ENCODE results near the gene MINDY1.

Gene MINDY1

GRCh38 chr1:151010346-151010726 lies 3.6 kb upstream of the MINDY1 start:
- Histone ChIP-seq H2AFZ (ENCODE audit: low read length) (no peak overlapping the region), H3K79me2 (ENCODE audit: low read length) (peaks cover 21% of the 10 kb centered on the region; the same call in 1 of the 2 replicates), H3F3A (ENCODE audit: insufficient read depth, low read length) (peaks cover 21% of the 10 kb centered on the region), H4K20me1 (ENCODE audit: insufficient read depth, low read length) (no peaks in the 10 kb centered on the region), H3K4me3 (ENCODE audit: low read length) (no peak overlapping the region), H3K9me3 (replicated peaks; ENCODE audit: insufficient read depth, low read length) (no peaks in the 10 kb centered on the region), H3K27ac (ENCODE audit: low read length) (no peak overlapping the region), H3K9me2 (replicated peaks; ENCODE audit: insufficient read depth, low read length) (no peaks in the 10 kb centered on the region), H3K27me3 (replicated peaks; ENCODE audit: insufficient read depth, low read length) (no peaks in the 10 kb centered on the region), H3K9ac (ENCODE audit: low read length) (no peak overlapping the region), H3K36me3 (replicated peaks; ENCODE audit: insufficient read depth, low read length) (no peaks in the 10 kb centered on the region), H3K4me2 (ENCODE audit: low read depth, low read length) (no peak overlapping the region), H3K4me1 (ENCODE audit: low read length) (peaks cover 20% of the 10 kb centered on the region)
- no peak for DNase-seq
- TF ChIP-seq EZH2 (optimal IDR thresholded peaks at IDR 0.05; ENCODE audit: low read depth, low read length) (no peak), EZH2phosphoT487 (IDR thresholded peaks at IDR 0.05; ENCODE audit: low read length) (no peak), CTCF (IDR thresholded peaks at IDR 0.05; ENCODE audit: low read length) (no peak)

GRCh38 chr1:151009674-151010345 lies 3.1 kb upstream of the MINDY1 start:
- no peak overlapping the region for H3K4me3 ChIP-seq (ENCODE audit: low read length)
- peaks cover 25% of the 10 kb centered on the region; the same call in 1 of the 2 replicates for H3K79me2 ChIP-seq (ENCODE audit: low read length)
- no peak overlapping the region for H3K27ac ChIP-seq (ENCODE audit: low read length)

GRCh38 chr1:151009206-151009587 lies 2.5 kb upstream of the MINDY1 start:
- H2AFZ ChIP-seq (ENCODE audit: low read length) = peak overlapping the region; percentile 94
- peaks cover 26% of the 10 kb centered on the region; the same call in 1 of the 2 replicates for H3K79me2 ChIP-seq (ENCODE audit: low read length)
- H4K20me1 ChIP-seq (ENCODE audit: insufficient read depth, low read length) = no peaks in the 10 kb centered on the region
- no peaks in the 10 kb centered on the region for H3K36me3 ChIP-seq (replicated peaks; ENCODE audit: insufficient read depth, low read length)
- peak overlapping the region; percentile 85 for H3K4me2 ChIP-seq (ENCODE audit: low read depth, low read length)
- no peak overlapping the region for H3K27ac ChIP-seq (ENCODE audit: low read length)
- no peaks in the 10 kb centered on the region for H3K27me3 ChIP-seq (replicated peaks; ENCODE audit: insufficient read depth, low read length)
- DNase-seq = no peak
- peaks cover 20% of the 10 kb centered on the region for H3K4me1 ChIP-seq (ENCODE audit: low read length)
- H3K4me3 ChIP-seq (ENCODE audit: low read length) = peak overlapping the region; percentile 82
- H3F3A ChIP-seq (ENCODE audit: insufficient read depth, low read length) = peaks cover 21% of the 10 kb centered on the region
- no peaks in the 10 kb centered on the region for H3K9me3 ChIP-seq (replicated peaks; ENCODE audit: insufficient read depth, low read length)
- no peak for TF ChIP-seq EZH2 (optimal IDR thresholded peaks at IDR 0.05; ENCODE audit: low read depth, low read length)
- peak overlapping the region; percentile 75; the same call in 1 of the 2 replicates for H3K9ac ChIP-seq (ENCODE audit: low read length)
- H3K9me2 ChIP-seq (replicated peaks; ENCODE audit: insufficient read depth, low read length) = no peaks in the 10 kb centered on the region

More at GRCh38 chr1:151009674-151010345, 3.1 kb upstream of the MINDY1 start:
- Histone ChIP-seq H3K9me3 (replicated peaks; ENCODE audit: insufficient read depth, low read length) (no peaks in the 10 kb centered on the region), H3K9me2 (replicated peaks; ENCODE audit: insufficient read depth, low read length) (no peaks in the 10 kb centered on the region), H2AFZ (ENCODE audit: low read length) (no peak overlapping the region), H3K4me1 (ENCODE audit: low read length) (peaks cover 20% of the 10 kb centered on the region), H3K36me3 (replicated peaks; ENCODE audit: insufficient read depth, low read length) (no peaks in the 10 kb centered on the region), H4K20me1 (ENCODE audit: insufficient read depth, low read length) (no peaks in the 10 kb centered on the region), H3K4me2 (ENCODE audit: low read depth, low read length) (peak overlapping the region; percentile 85; the same call in 1 of the 2 replicates), H3K9ac (ENCODE audit: low read length) (no peak overlapping the region), H3F3A (ENCODE audit: insufficient read depth, low read length) (peaks cover 21% of the 10 kb centered on the region), H3K27me3 (replicated peaks; ENCODE audit: insufficient read depth, low read length) (no peaks in the 10 kb centered on the region)
- no peak for DNase-seq
- TF ChIP-seq EZH2 (optimal IDR thresholded peaks at IDR 0.05; ENCODE audit: low read depth, low read length) (no peak), CTCF (IDR thresholded peaks at IDR 0.05; ENCODE audit: low read length) (no peak), EZH2phosphoT487 (IDR thresholded peaks at IDR 0.05; ENCODE audit: low read length) (no peak)

Measured in MM.1S (cell line).